GM12874 (cell line): Measurements from ENCODE around the gene RALBP1.

Source experiments
- CTCF ChIP-seq: IDR thresholded peaks from 2 replicates; pipeline ENCODE4 v1.5.1; 2011; ENCODE audit warnings: low read depth, mild to moderate bottlenecking, control low read depth, low read length, moderate library complexity; ENCODE audit not compliant: insufficient read depth

The RALBP1 gene

GRCh38 chr18:9521770-9522169 is 46.5 kb downstream of the RALBP1 start:
- no peak for TF ChIP-seq CTCF

GRCh38 chr18:9522952-9523351 is 47.6 kb downstream of the RALBP1 start:
- TF ChIP-seq CTCF: no peak

GRCh38 chr18:9526458-9526857 is 51.1 kb downstream of the RALBP1 start:
- no peak for TF ChIP-seq CTCF

- TF ChIP-seq CTCF: no peak
Observed at GRCh38 chr18:9530226-9531009, 55.1 kb downstream of the RALBP1 start.

- TF ChIP-seq CTCF: no peak
Observed at GRCh38 chr18:9531791-9532410, 56.6 kb downstream of the RALBP1 start.

- no peak for TF ChIP-seq CTCF
Observed at GRCh38 chr18:9534844-9535243, 59.5 kb downstream of the RALBP1 start.

- no peak for TF ChIP-seq CTCF
Observed at GRCh38 chr18:9535430-9535991, 60.2 kb downstream of the RALBP1 start.
